Testis (tissue), 3 donors: ENCODE measurements around the gene SEC14L5. TPM values are rescaled to one million over a fixed set of nuclear protein-coding genes. Genes with fewer than 3 reads are reported as not detected.

Experiments
- DNase-seq: peaks from one replicate; pipeline ENCODE4 v3.0.0-alpha.2; 2019
- H3K27ac ChIP-seq, 2 donors: fragments of 200-600 bp; sonication (generic); one replicate each; pipeline ENCODE4 v1.5.1; 2019
- H3K27me3 ChIP-seq: fragments of 200-600 bp; sonication (generic); one replicate; pipeline ENCODE4 v1.5.1; 2019
- H3K36me3 ChIP-seq: fragments of 200-600 bp; sonication (generic); one replicate; pipeline ENCODE4 v1.5.1; 2017; ENCODE audit warnings: low read depth; ENCODE audit errors: missing control alignments
- H3K4me1 ChIP-seq: fragments of 200-600 bp; sonication (generic); one replicate; pipeline ENCODE4 v1.5.1; 2019
- H3K4me3 ChIP-seq, 2 donors: fragments of 200-600 bp; sonication (generic); one replicate each; pipeline ENCODE4 v1.5.1; 2017 to 2019
- H3K9me3 ChIP-seq: fragments of 200-600 bp; sonication (generic); one replicate; pipeline ENCODE4 v1.5.1; 2017
- CTCF ChIP-seq, 3 experiments: fragments of 450-650 bp in 2 of 3; fragments of 200-600 bp in 1 of 3; sonication (generic) in 1 of 3; IDR thresholded peaks; one replicate each; pipeline ENCODE4 v1.5.1; 2016 to 2019; ENCODE audit warnings: antibody characterized with exemption in 3 of 3, mild to moderate bottlenecking in 2 of 3, moderate library complexity in 1 of 3
- POLR2A ChIP-seq: fragments of 450-650 bp; IDR thresholded peaks from one replicate; pipeline ENCODE4 v1.6.1; 2017; ENCODE audit warnings: antibody characterized with exemption, mild to moderate bottlenecking, moderate library complexity
- WGBS, 2 donors: methylation state at CpG; one replicate each; pipeline ENCODE4 v1.1.5; 2018; 5-methylcytosine and 5-hydroxymethylcytosine counted together
- intact Hi-C: fragments of 100-400 bp; cut with DNase I; formaldehyde crosslinking; loops from one replicate; pipeline ENCODE4 v1.15.1; 2023; ENCODE audit warnings: low total_unique reads
- polyA plus RNA-seq: library from polyadenylated mRNA; stranded (reverse); fragments of 350-450 nt; fragmentation: Illumina TruSeq; extraction: RNeasy Lipid Tissue Mini Kit (QIAGEN cat#74804); gene quantifications from one replicate; pipeline ENCODE4 v1.2.3, GENCODE V29; 2014; ENCODE audit warnings: low read depth, low replicate concordance; ENCODE audit not compliant: insufficient read depth
- total RNA-seq, 2 donors: library from RNA; depleted of rRNA; stranded (reverse); fragments of >200 nt; gene quantifications; one replicate each; pipeline ENCODE4 v1.2.3, GENCODE V29; 2016

The SEC14L5 gene
- total and polyA plus RNA-seq, 3 donors from 2014 or later = 0.73 to 2.9 (median 1.2) TPM

GRCh38 chr16:4917117-4917516 lies 41.0 kb upstream of the SEC14L5 start:
- Histone ChIP-seq H3K27me3 (no peaks in the 10 kb centered on the region), H3K27ac (no peak overlapping the region)
- intact Hi-C loops = no loop called here

GRCh38 chr16:4918781-4919251 lies 39.3 kb upstream of the SEC14L5 start:
- Histone ChIP-seq H3K27me3 (no peaks in the 10 kb centered on the region), H3K4me3 (no peak overlapping the region), H3K27ac (no peak overlapping the region), H3K4me1 (no peaks in the 10 kb centered on the region), H3K36me3 (no peaks in the 10 kb centered on the region), H3K9me3 (no peaks in the 10 kb centered on the region)
- no peak for DNase-seq
- intact Hi-C loops = no loop called here
- TF ChIP-seq POLR2A (no peak), CTCF (IDR thresholded peaks at IDR 0.05) (no peak)
- WGBS, 2 donors = 71 to 74% methylated on average over 12 of the region's 13 CpGs

More at GRCh38 chr16:4917117-4917516, 41.0 kb upstream of the SEC14L5 start:
- Histone ChIP-seq H3K4me3 (no peak overlapping the region), H3K36me3 (no peaks in the 10 kb centered on the region), H3K4me1 (no peaks in the 10 kb centered on the region), H3K9me3 (no peaks in the 10 kb centered on the region)
- no peak for TF ChIP-seq CTCF (IDR thresholded peaks at IDR 0.05)
- no peak for TF ChIP-seq POLR2A
- no peak for DNase-seq
- WGBS, 2 donors = 45 to 53% methylated on average over 4 of the region's 4 CpGs

- no peak for DNase-seq
- H3K9me3 ChIP-seq = no peaks in the 10 kb centered on the region
- H3K4me1 ChIP-seq = no peaks in the 10 kb centered on the region
- H3K4me3 ChIP-seq = no peak overlapping the region
- no peaks in the 10 kb centered on the region for H3K36me3 ChIP-seq
- intact Hi-C loops = no loop called here
- 85 to 89% methylated on average over 5 of the region's 5 CpGs for WGBS, 2 donors
- no peaks in the 10 kb centered on the region for H3K27me3 ChIP-seq
- no peak overlapping the region for H3K27ac ChIP-seq
- TF ChIP-seq POLR2A = no peak
- no peak for TF ChIP-seq CTCF (IDR thresholded peaks at IDR 0.05)
Measured at GRCh38 chr16:4920826-4921225, 37.3 kb upstream of the SEC14L5 start.

- intact Hi-C loops = no loop called here
- H3K4me3 ChIP-seq = no peak overlapping the region
- no peak for DNase-seq
- H3K9me3 ChIP-seq = no peaks in the 10 kb centered on the region
- H3K27ac ChIP-seq = no peak overlapping the region
- WGBS, 2 donors = 56 to 62% methylated on average over 18 of the region's 18 CpGs
- no peaks in the 10 kb centered on the region for H3K4me1 ChIP-seq
- H3K36me3 ChIP-seq = no peaks in the 10 kb centered on the region
- TF ChIP-seq CTCF (IDR thresholded peaks at IDR 0.05) (no peak), POLR2A (no peak)
- H3K27me3 ChIP-seq = no peaks in the 10 kb centered on the region
Measured at GRCh38 chr16:4922721-4923342, 35.3 kb upstream of the SEC14L5 start.

- DNase-seq = no peak
- Histone ChIP-seq H3K36me3 (no peaks in the 10 kb centered on the region), H3K27ac (no peak overlapping the region), H3K27me3 (no peaks in the 10 kb centered on the region), H3K4me1 (no peaks in the 10 kb centered on the region), H3K9me3 (no peaks in the 10 kb centered on the region), H3K4me3 (no peak overlapping the region)
- intact Hi-C loops = no loop called here
- WGBS, 2 donors = 79 to 86% methylated on average over 6 of the region's 6 CpGs
- TF ChIP-seq POLR2A = no peak
- TF ChIP-seq CTCF (IDR thresholded peaks at IDR 0.05) = no peak
Measured at GRCh38 chr16:4923853-4924252, 34.3 kb upstream of the SEC14L5 start.
